HG03378 (cell line): ENCODE results near the gene LPAR3.
"Not testable (repeated sequence)": the region's sequence is repeated elsewhere in the genome, so short reads cannot be mapped to it uniquely, and the experiment has no call there.

Experiments used
- ATAC-seq: cut with Tn5 transposase; IDR thresholded peaks from one replicate; pipeline ENCODE4 v1.9.1; 2021; ENCODE audit warnings: mild to moderate bottlenecking, moderate library complexity; ENCODE audit not compliant: unreplicated experiment

Gene LPAR3, protein sequence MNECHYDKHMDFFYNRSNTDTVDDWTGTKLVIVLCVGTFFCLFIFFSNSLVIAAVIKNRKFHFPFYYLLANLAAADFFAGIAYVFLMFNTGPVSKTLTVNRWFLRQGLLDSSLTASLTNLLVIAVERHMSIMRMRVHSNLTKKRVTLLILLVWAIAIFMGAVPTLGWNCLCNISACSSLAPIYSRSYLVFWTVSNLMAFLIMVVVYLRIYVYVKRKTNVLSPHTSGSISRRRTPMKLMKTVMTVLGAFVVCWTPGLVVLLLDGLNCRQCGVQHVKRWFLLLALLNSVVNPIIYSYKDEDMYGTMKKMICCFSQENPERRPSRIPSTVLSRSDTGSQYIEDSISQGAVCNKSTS

GRCh38 chr1:84892705-84893618, at the start of gene LPAR3:
TSS of gene LPAR3 (minus strand) at chr1:84893206. CDS start at chr1:84866120, 27,086 bp downstream.
- ATAC-seq: no peak

DNA sequence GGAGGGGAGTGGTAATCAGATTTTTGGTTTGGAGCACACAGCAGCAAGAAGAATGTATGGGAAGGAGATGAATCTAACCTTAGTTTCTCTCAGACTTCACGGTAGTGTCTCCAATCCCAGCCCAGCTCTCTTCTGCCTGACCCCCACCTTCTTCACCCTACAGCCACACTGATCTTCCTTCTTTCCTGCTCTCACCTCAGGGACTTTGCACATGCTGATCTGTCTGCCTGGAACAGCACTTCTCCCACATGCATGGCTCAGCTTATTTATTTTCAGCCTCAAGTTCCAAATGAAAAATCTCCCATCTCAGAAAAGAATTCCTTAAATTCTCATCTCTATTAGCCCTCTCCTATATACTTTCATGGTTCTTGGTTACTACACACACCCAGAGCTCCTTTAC, 48.8 kb upstream of the LPAR3 start:
- ATAC-seq: no peak

DNA sequence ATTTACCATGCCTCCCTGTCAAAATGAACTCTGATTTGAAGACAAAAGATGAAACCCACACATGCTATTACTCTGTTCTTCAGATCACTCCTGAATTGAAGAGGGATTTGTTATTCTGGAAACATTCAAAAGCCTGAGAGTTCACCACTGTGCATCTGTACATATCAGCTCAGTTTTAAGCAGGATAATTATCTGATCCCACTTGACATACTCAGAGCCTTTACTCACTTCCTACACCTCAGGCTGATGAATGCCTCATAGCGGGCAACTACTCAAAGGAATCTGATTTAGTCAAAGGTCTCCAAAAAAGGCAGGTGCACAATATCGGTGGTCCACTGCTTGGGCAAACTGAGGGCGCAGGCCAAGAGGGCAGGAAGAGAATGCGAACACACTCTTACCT, 47.5 kb upstream of the LPAR3 start:
- no peak for ATAC-seq

GRCh38 chr1:84939761-84940160, 46.8 kb upstream of the LPAR3 start:
- ATAC-seq: no peak

DNA sequence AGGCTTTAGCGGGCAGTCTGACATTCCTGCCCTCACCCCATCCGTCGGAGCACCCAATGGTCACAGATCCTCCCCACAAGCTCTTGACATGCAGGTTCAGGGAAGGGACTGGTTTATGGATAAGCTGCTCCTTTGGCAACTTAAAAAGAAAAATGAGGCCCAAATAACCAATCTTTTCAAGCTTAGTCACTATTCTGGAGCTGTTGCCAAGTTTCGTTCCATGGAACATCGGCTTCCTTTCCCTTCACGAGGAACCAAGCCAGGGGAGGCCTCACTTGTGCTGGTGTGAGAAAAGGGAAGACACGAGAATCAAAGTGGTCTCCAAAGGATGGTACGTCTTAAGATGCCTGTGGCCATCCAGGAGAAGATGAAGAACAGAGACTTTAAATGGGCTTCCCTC, 46.1 kb upstream of the LPAR3 start:
- no peak for ATAC-seq

GRCh38 chr1:84936116-84936810, 43.3 kb upstream of the LPAR3 start:
- no peak for ATAC-seq

DNA sequence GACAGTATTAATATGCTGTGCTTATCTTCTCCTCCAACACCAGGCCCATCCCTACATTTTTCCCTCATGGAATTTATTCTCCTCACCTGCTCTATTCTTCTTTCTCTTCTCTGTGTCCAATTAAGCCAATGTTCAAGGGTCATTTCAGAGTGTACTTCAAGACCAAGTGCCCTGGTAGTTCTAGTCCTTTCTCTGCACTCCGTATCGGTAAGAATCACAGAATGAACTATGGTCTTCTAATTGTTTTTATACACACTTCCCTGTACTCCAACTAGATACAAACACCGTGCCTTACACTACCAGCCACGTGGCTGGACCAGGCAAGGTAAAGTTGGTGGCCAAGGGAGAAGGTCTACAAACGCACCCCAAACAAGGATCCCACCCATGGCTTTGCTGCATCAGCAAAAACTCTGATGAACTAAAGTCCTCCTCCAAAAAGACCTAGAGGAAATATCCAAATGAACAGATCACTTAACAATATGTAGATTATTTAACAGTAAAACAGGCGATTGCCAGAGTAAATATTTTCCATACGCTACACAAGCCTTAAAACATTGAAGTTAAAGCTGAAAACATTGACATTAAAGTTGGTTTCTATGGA, 40.1 kb upstream of the LPAR3 start:
- ATAC-seq: no peak

- ATAC-seq: no peak
Measured at GRCh38 chr1:84930831-84931230, 37.8 kb upstream of the LPAR3 start.

DNA sequence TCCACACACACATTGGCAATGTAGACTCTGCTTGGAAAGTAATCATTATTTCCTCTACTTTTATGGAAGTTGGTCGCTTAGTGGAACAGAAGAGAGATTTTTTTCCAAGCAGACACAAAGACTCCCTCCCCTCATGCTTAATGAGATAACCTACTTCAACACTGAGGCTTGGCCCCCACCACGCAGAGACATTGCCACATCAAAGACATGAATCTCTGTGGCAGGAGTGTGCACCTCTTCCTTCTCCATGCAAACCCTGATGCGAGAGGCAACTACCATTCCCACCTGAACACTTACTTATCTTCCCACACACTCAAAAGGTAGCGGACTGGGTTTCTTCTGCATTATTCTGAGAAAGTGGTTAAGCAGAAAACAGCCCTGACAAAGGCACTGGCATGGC, 37.3 kb upstream of the LPAR3 start:
- no peak for ATAC-seq

- no peak for ATAC-seq
Measured at GRCh38 chr1:84929581-84929980, 36.6 kb upstream of the LPAR3 start.

DNA sequence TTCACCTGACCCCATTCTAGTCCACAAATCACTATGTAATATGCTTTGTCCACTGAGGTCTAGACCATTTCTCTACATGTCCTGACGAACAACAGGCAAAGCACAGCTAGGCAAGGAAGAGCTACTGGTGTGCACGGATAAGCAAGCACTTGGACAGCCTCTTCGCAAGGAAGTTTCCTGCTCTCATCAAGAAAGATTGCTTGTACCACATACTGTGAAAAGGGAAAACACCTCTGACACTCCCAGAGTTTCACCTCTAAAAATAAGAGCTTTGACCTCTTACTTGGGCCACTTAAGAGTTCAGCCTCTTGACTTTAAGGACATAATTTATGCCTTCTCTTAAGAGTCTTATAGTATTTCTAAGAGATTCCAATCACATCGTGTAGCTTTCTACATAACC, 36.0 kb upstream of the LPAR3 start:
- ATAC-seq: no peak

DNA sequence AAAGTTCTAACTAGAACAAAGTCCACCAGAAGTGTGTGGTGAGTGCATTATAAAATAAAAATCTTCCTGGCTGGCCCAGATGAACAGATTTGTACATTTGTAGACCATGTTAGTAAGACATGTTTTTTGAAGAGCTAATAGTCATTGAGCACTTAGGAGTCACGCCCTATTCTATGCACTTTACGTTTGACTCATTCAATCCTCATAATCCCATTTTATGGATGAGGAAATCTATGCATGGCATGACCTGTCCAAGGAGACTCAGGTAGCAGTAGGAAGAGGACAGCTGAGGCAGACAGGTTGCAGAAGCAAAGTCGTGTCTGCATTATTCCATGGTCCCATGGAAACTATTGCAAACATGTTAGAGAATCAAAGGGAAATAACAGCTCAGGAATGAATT, 30.3 kb upstream of the LPAR3 start:
- no peak for ATAC-seq

- ATAC-seq: no peak
Measured at GRCh38 chr1:84920159-84920558, 27.2 kb upstream of the LPAR3 start.

DNA sequence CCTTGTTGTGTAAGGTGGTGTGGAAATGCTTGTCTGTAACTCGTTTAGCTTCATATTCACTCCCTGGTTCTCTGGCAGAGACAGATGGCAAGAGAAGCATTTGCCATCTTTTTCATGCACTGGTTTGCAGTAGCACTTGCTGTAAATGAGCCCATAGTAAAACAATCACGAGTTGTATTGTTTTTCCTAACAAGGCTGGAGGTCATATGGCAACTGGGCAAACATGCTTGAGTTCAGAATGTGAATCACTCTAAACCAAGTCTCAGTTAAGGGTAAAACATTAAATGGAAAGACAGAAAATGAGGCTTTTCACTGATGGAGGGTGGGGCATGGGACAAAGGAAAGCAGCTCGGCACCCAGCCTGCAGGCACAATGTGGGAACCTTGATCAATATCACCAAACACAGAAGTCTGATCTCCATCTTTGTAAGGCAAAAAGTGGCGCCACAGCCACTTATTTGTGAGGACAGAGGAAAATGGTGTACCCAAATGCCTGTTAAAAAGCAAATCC, 26.5 kb upstream of the LPAR3 start:
- no peak for ATAC-seq

- ATAC-seq: no peak
Measured at GRCh38 chr1:84918726-84919336, 25.8 kb upstream of the LPAR3 start.

- ATAC-seq: no peak
Measured at GRCh38 chr1:84916897-84917296, 23.9 kb upstream of the LPAR3 start.

DNA sequence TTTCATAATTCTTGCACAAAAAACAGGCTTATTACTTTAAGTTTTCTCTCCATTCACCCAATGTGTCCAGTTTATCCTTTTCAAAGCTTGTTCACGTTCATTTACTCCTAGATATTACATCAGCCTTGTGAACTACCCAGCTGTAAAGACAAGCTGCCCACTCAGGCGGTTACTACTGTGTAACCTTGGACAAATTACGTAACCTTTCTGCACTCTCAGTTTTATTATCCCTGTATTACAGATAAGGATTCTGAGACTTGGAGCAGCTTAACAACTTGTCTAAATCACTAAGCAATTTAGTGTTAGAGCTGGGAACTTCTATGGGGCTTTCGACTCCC, 20.5 kb upstream of the LPAR3 start:
- no peak for ATAC-seq

DNA sequence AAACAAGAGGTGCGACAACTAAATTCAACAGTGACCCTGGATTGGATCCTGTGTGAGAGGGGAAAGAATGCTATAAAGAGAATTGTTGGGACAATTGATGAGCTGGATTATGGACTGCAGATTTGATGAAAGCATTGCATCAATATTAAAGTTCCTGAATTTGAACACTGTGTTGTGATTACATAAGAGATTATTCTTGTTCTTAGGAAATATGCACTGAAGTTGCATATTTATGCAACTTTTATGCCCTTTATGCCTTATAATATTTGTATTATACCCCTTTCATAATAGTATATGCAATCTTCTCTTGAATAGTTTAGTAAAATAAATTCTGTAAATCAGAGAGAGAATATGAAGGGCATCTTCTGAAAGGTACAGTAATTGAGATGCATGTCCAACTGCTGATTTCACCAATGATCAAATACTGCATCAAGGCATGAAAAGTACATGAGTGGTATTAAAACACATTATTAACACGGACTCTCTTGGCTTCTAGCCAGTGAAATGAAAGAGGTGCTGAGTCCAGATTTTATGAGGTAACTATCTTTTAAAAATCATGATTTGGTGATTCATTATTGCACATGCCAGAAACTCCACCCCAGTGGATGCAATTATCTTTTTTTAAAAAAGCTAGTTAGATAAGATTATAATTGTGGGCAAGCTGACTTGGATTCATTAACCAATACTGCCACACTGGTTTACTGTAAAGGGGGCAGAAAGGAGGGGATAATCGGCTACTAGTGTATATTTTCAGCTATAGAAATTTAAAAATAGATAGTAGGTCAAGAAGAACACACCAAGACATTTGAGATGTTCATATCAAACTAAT, 19.9 kb upstream of the LPAR3 start:
- ATAC-seq: no peak

GRCh38 chr1:84908746-84909464, 15.9 kb upstream of the LPAR3 start:
- not testable (repeated sequence) for ATAC-seq
